GM18526 (cell line): ENCODE data around the gene HVCN1.

Source experiments
- POLR2A ChIP-seq: IDR thresholded peaks from 3 replicates; pipeline ENCODE4 v1.6.1; 2011; ENCODE audit not compliant: insufficient read length; ENCODE audit errors: extremely low read depth

The HVCN1 gene

DNA sequence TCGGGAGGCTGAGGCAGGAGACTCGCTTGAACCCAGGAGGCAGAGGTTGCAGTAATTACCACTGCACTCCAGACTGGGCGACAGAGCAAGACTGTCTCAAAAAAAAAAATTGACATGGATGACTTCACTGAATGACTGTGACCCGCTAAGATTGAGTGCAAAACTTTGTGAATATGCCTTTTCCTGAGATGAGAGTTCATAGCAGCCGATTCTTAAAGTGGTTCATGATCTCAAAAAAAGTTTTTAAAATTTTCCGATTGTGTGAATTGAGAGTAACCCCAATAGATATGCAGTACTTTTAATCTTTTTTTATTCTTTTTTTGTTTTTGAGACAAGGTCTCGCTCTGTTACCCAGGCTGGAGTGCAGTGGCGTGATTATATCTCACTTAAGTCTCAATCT, 73.7 kb downstream of the HVCN1 start:
- TF ChIP-seq POLR2A = no peak

DNA sequence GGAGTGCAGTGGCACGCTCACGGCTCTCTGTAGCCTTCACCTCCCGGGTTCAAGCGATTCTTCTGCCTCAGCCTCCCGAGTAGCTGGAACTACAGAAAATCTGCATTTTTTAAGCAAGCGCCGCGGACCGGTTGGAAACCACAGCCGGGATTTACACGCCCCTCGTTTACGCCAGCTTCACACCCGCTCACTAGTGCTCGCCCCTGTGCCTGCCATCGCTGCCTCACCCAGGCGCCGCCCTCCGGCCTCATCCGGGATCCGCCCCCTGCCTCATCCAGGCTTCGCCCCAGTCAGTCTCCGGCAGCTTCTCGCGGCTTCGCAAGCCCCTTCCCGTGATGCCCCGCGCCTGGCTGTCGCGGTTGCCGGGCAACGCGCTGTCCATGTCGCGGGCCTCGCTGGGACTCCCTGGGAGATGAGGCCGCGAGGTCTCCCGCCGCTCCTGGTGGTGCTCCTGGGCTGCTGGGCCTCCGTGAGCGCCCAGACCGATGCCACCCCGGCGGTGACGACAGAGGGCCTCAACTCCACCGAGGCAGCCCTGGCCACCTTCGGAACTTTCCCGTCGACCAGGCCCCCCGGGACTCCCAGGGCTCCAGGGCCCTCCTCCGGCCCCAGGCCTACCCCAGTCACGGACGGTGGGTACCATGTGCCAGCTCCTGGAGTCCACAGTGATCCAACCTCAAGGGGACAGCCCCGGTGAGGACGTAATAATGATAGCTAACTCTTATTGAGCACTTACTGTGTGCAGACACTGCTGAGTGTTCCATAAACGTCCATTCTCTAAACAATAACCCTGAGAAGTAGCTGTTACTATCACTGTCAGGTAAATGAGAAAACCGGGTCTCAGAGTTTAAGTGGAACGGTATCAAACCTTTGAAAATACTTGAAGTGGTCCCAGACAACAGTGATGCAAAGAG, 74.9 kb downstream of the HVCN1 start, which contains the start of gene TCTN1:
Gene TCTN1, plus strand, starts transcription at position 359 of the 914 bp plus-strand sequence. Its CDS starts 54 bp downstream, at position 413.
- peak; percentile 82 for TF ChIP-seq POLR2A

DNA sequence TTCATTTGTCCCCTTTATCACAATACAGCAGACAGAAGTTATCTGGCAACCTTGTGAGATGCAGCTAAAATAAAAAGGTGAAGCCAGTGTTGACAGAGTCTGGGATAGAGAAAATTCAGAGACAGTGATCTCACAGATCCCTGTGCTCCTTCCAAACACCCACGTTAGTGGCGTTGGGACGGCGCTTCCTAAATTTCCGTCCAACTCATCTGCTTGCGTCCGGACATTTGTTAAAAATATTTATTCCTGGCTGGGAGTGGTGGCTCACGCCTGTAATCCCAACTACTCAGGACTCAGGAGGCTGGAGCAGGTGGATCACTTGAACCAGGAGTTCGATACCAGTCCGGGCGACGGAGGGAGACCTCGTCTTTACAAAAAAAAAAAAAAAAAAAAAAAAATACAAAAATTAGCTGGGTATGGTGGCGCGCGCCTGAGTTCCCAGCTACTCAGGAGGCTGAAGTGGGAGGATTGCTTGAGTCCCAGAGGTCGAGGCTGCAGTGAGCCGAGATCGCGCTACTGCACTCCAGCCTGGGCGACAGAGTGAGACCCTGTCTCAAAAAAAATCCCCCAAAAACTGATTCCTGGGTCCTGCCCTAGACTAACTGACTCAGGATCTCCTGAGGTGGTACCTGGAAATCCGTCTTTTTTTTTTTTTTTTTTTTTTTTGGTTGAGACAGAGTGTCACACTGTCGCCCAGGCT, 75.7 kb downstream of the HVCN1 start:
- TF ChIP-seq POLR2A = no peak

DNA sequence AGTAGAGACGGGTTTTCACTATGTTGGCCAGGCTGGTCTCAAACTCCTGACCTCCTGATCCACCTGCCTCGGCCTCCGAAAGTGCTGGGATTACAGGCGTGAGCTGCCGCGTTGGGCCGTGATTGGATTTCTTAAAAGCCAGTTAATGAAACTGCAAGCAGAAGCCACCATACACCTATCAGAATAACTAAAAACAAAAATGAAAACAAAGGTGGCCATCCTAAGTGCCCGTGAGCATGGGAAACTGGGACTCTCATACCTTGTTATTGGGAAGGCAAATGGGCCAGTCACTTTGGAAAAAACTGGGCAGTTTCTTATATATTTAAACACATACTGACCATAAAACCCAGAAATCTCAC, 82.7 kb downstream of the HVCN1 start:
- TF ChIP-seq POLR2A = no peak

DNA sequence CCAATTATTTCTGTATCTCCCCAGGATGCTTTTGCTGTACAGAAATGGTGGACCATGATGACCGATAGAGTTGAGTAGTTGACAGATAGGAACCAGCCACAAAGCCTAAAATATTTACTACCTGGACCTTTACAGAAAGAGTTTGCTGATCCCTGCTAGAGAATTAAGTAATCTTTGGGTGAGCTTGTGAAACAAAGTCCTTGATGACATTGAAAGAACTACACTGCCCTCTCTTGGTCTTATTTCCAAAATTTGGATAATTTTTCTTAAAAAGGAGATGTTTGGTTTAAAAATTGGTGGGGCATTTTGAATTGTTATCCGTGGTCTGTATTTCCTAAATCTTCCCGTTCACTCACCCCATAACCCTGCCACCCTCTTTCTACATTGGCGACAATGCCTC, 88.7 kb downstream of the HVCN1 start:
- TF ChIP-seq POLR2A = no peak

DNA sequence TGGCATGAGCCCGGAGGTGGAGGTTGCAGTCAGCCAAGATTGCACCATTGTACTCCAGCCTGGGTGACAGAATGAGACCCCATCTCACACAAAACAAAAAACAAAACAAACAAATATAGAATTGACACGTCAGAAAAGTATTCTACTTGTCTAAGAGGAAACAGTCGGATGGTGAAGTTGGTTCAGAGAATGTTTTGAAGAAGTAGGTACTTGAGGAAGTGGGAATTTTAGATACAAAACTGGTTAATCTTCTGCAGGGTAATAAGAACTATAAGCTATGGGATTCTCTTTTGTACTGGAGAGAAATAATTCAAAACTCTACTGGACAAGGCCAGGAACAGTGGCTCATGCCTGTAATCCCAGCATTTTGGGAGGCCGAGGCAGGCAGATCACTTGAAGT, 89.6 kb downstream of the HVCN1 start:
- no peak for TF ChIP-seq POLR2A
